AG04449 (cell line): ENCODE data around the gene HYDIN.

ENCODE experiments used
- CTCF ChIA-PET: fragments of 350-600 bp; formaldehyde crosslinking; extraction: SDS; loops from one replicate; lab custom pipeline; 2021; ENCODE audit warnings: antibody characterized with exemption; lab: Yijun Ruan, JAX
- POLR2A ChIA-PET: fragments of 400-600, 350-600 bp; formaldehyde crosslinking; extraction: SDS; loops from one replicate; lab custom pipeline; 2020; ENCODE audit warnings: antibody characterized with exemption, inconsistent platforms; lab: Yijun Ruan, JAX
- DNase-seq: peaks from one replicate; pipeline ENCODE4 v3.0.0-alpha.2; 2010; ENCODE audit warnings: low read depth, low spot score
- H3K4me3 ChIP-seq: 2 replicates; pipeline ENCODE4 v1.5.1; 2011; ENCODE audit warnings: low read depth, mild to moderate bottlenecking, control low read depth, low read length
- TF ChIP-seq, protein P1 (sequence below): IDR thresholded peaks from one replicate; pipeline ENCODE4 v1.5.1; 2011; ENCODE audit warnings: mild to moderate bottlenecking, moderate library complexity, low read length, control low read depth, inconsistent platforms; ENCODE audit not compliant: insufficient read depth; ENCODE audit errors: missing control alignments

HYDIN gene

DNA sequence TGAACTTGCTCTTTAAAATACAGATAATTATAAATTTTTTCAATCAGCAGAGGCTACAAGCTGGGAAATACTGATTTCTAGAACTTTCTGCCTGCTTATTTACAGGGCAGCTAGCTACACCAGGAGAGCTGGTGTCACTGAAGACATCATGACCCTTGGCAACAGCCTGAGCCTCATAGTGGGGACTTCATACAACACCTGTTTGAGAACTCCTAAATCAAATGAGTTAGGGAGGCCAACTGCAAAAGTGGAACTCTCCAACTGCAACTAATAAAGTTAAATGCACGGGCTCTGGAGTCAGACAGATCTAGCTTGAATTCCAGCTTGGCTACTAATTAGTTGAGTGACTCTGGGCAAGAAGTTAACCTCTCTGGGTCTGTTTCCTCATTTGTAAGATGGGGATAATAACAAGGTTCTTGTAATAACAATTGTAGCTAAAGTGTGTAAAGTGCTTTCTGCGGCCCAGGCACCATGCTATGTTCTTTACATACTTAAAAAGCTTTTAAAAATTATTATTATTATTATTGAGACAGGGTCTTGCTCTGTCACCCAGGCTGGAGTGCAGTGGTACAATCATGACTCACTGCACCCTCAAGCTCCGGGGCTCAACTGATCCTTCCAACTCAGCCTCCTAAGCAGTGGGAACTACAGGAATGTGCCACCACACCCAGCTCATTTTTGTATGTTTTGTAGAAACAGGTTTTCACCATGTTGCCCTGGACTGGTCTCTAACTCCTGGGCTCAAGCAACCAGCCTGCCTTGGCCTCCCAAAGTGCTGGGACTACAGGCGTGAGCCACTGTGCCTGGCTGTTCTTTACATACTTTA, 462.9 kb downstream of the HYDIN start:
- CTCF ChIA-PET = interaction anchor here (1.0 to 13.3 kb wide), 11 partner anchors 8 to 591 kb away, joined by 3 to 320 read pairs (median 10); partner anchors contain the start of genes CALB2 and MTSS2
- TF ChIP-seq, protein P1, sequence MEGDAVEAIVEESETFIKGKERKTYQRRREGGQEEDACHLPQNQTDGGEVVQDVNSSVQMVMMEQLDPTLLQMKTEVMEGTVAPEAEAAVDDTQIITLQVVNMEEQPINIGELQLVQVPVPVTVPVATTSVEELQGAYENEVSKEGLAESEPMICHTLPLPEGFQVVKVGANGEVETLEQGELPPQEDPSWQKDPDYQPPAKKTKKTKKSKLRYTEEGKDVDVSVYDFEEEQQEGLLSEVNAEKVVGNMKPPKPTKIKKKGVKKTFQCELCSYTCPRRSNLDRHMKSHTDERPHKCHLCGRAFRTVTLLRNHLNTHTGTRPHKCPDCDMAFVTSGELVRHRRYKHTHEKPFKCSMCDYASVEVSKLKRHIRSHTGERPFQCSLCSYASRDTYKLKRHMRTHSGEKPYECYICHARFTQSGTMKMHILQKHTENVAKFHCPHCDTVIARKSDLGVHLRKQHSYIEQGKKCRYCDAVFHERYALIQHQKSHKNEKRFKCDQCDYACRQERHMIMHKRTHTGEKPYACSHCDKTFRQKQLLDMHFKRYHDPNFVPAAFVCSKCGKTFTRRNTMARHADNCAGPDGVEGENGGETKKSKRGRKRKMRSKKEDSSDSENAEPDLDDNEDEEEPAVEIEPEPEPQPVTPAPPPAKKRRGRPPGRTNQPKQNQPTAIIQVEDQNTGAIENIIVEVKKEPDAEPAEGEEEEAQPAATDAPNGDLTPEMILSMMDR = no peak
- DNase-seq = no peak
- POLR2A ChIA-PET = interaction anchor here (0.5 to 0.8 kb wide), 3 partner anchors 12 to 30 kb away, joined by 3 read pairs; no protein-coding TSS in a partner anchor
- H3K4me3 ChIP-seq = no peak overlapping the region

- H3K4me3 ChIP-seq = no peak overlapping the region
- DNase-seq = no peak
- ChIA-PET POLR2A (no interaction called here), CTCF (interaction anchor here (0.7 to 13.3 kb wide), 7 partner anchors 7 to 796 kb away, joined by 3 to 320 read pairs (median 44); partner anchors contain the start of gene MTSS2)
- TF ChIP-seq, protein P1 = no peak
These were observed 463.9 kb downstream of the HYDIN start for GRCh38 chr16:70766658-70767057.

- no peak for DNase-seq
- TF ChIP-seq, protein P1 = no peak
- CTCF ChIA-PET = interaction anchor here (1.0 to 13.3 kb wide), 6 partner anchors 12 to 113 kb away, joined by 3 to 320 read pairs (median 24); partner anchors contain the start of gene MTSS2
- POLR2A ChIA-PET = no interaction called here
- H3K4me3 ChIP-seq = no peak overlapping the region
These were observed 464.3 kb downstream of the HYDIN start for GRCh38 chr16:70766176-70766575.

DNA sequence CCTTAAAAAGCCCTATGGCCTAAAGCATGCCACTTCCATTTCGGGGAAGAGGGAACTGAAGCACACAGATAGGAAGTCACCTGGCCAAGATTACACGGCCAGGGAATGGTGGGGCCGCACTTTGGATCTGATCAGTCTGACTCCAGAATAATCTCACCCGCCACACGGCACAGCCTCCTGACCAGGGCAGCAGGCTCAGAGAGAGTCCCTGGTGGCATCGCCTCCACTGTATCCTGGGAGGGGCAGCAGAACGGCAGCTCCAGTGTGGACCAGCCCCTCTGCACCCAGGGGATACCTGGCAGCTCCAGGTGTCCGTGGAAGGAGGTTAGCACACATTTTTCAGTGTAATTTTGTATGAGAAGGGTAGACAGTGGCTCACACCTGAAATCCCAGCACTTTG, 465.0 kb downstream of the HYDIN start:
- DNase-seq = no peak
- TF ChIP-seq, protein P1 = no peak

GRCh38 chr16:70764632-70765031, 465.9 kb downstream of the HYDIN start:
- CTCF ChIA-PET = interaction anchor here (1.8 to 13.3 kb wide), 3 partner anchors 12 to 86 kb away, joined by 4 to 320 read pairs (median 5); partner anchors contain the start of gene MTSS2
- no peak for DNase-seq
- H3K4me3 ChIP-seq = no peak overlapping the region
- TF ChIP-seq, protein P1 = no peak
- POLR2A ChIA-PET = no interaction called here

More for the DNA sequence above, 465.0 kb downstream of the HYDIN start:
- no peak overlapping the region for H3K4me3 ChIP-seq
- CTCF ChIA-PET = interaction anchor here (1.0 to 13.3 kb wide), 3 partner anchors 13 to 113 kb away, joined by 3 to 320 read pairs (median 5); partner anchors contain the start of gene MTSS2
- POLR2A ChIA-PET = no interaction called here

DNA sequence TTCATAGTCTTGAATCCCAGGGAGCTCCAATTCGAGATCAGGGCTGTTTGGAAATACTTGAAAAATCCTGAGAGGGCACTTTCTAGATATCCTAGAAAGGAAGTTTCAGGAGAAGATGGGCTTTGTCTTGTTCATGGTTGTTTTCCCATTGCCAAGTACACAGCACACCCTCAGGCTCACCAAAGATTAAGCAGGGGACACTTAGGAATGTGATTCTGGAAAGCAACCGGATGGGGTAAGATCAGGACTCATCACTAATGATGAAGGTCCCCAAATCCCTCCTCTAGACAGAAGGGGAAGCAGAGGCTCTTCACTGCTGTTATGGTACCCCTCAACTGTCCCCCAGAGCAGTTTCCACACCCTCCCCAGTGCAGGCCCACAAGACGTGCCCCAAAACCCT, 470.3 kb downstream of the HYDIN start:
- TF ChIP-seq, protein P1 = no peak
- H3K4me3 ChIP-seq = peak overlapping the region; percentile 32
- CTCF ChIA-PET = interaction anchor here (1.0 to 8.6 kb wide), 7 partner anchors 9 to 81 kb away, joined by 3 to 106 read pairs (median 8); no protein-coding TSS in a partner anchor
- DNase-seq = no peak
- POLR2A ChIA-PET = interaction anchor here (0.7 to 2.4 kb wide), 9 partner anchors 9 to 93 kb away, joined by 3 to 15 read pairs (median 4); partner anchors contain the start of gene MTSS2
